Activated T-cell treated with anti-CD3 and anti-CD28 coated beads, Interleukin-2, amount 50 U/mL, for 1 hour (primary cell): Measurements from ENCODE around the gene CHP2.
"Not testable (repeated sequence)": the region's sequence is repeated elsewhere in the genome, so short reads cannot be mapped to it uniquely, and the experiment has no call there.

Experiments used
- DNase-seq: peaks from one replicate; pipeline ENCODE4 v3.0.0-alpha.2; 2020

Gene CHP2

DNA sequence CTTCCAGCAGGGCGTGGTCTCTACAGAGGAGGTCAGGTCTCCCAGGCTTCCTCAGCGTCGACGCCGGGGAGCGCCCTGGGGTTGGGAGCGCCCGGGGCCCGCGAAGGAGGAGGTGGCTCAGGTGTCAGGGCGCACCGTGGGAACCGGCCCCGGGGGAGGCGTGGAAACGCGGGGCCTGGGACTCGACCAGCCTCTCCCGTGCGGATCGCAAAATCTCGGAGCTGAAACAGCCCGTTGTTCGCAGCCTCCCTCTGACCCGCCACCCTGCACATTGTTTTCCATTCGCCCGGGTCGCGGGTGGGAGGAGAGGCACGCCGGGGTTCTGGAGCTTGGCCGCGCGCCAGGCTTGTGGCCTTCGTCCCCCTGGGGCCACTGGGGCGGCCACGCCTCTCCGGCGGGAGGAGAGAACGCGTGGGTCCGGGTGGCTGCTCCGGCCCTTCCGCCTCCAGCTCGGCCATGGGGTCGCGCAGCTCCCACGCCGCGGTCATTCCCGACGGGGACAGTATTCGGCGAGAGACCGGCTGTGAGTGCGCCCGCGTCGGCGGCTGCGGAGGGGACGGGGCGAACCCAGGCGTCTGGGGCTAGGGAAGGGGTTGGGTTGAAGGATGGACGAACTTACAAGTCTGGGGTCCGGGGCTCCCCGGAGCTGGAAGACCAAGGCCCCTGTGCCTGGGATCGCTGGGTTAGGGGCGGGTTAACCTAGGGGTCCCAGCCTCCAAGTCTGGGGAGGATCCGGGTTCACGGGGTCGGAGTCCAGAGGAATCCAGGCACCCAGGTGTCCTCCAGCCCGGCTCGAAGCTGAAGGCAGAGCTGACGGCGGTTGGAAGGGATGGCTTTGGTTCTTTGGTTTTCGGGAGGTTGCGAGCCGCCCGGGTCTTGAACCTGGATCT, at the start of gene CHP2:
CHP2 (plus strand) TSS at position 433 of the 890 bp plus-strand sequence; CDS start at position 457, 24 bp downstream.
- DNase-seq: no peak

DNA sequence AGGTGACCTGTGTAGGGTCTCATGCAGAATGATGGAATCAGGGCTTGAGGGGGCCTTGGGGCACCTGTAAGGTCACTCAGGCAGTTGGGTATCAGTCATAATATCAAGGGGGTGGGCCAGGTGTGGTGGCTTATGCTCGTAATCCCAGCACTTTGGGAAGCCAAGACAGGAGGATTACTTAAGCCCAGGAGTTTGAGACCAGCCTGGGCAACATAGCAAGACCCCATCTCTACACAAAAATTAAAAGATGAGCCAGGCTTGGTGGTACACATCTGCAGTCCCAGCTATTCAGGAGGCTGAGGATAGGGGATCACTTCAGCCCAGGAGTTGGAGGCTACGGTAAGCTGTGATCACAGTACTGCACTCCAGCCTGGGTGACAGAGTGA, 49.3 kb upstream of the CHP2 start:
- no peak for DNase-seq

DNA sequence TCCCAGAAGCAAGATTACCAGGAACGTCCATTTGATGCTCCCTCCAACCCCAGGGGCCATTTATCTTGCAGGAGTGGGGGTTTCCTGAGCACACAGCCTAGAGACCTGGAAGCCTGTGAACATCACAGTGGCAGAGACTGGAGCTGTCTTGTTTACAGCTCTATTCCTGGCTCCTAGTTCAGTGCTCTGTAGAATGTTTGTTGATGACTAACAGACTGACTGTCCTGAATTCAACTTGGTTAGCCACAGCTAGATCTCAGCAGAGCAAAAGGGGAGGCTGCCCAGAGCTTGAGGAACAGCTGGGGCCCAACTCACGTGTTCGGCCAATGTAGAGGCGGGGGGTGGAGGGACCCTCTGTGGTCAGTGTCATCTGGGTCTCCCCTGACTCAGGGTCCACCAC, 48.4 kb upstream of the CHP2 start:
- DNase-seq: no peak

DNA sequence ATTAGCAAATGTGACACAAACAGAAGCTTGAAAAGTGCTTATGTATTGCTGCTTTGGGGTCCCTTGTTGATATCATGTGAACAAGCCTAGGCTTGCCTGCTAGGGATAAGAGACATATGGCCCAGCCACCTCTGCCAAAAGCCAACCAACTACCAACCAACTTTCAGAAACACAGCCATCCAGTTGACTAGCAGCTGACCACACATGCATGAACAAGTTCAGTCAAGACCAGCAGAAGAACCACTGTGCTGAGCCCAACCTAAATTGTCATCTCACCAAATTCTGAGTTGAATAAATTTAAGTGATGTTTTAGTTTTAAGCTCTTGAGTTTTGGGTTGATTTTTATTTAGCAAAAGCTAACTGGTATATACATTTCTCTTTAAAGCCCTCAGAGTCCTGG, 45.3 kb upstream of the CHP2 start:
- no peak for DNase-seq

DNA sequence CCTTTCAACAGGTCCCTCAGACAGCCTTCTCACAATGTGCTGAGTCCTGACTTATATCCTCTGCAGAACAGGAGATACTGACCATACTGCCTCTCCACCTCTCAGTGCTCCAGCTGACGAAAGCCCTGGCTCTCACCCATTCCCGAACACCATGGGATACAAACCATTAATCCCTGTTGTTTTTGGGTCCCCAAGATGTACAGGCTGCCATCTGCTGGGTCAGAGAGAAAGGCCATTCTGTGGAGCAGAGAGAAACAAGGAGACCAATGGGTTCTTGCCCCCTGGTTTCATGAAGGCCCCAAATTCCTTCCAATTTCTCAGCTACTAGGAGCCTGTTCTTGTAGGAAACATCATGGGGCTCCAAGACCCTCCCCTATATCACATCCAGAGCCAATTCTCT, 44.8 kb upstream of the CHP2 start:
- no peak for DNase-seq

DNA sequence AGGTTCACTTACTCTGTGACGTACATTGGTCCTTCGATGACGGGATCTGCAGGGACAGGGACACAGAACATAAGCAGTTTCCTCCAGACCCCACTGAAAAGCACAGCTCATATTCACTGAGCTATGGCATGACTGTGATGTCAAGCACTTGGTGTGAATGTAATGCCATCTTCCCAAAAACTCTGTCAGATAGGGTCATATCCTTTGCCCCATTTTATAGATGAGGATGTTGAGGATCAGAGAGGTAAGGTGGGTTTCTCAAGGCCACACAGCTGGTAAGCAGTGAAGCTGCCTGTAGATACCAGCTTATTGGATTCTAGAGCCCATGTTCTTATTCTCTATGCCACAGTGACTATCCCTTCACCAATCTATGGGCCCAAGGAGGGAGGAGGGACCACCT, 44.3 kb upstream of the CHP2 start:
- no peak for DNase-seq

DNA sequence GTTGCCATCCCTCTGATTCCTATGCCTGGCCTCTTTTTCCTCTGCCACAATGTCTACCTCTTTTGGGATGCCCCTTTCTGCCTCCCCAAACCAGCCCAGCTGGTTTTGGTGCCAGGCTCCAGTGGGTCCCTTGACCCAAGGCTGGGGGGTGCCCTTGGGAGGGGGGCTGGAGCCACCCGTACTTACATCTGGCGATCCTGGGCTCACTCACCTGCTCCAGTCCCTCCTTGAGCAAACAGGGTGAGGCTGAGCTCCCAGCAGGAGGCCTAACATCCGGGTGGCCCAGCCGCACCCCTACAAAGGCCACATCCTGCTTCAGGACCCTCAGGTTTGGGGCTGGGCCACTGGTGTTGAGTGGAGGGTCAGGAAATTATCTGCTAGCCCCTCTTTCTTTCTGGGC, 43.0 kb upstream of the CHP2 start:
- DNase-seq: no peak

DNA sequence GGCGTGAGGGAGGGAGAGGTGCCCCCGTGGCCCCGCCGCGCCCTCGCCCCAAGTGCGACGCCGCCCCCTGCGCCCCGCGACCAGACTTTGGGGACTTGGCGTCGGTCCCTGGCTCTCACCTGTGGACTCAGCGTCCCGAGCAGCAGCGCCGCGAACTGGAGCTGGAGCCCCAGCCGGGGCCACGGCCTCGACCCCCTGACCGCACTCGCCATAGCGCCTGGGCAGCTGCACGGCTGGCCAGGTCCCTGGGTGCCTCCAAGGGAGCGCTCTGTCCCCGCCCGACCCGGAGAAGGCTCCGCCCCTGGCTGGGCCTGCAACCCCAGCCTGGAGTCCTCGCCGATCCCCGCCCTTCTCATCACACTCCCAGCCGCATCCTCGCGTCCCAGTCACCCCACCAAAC, 41.9 kb upstream of the CHP2 start, which contains the start of gene ERN2:
ERN2 (minus strand) TSS at position 247 of the 400 bp plus-strand sequence; CDS start at position 212, 35 bp downstream.
- DNase-seq: no peak

DNA sequence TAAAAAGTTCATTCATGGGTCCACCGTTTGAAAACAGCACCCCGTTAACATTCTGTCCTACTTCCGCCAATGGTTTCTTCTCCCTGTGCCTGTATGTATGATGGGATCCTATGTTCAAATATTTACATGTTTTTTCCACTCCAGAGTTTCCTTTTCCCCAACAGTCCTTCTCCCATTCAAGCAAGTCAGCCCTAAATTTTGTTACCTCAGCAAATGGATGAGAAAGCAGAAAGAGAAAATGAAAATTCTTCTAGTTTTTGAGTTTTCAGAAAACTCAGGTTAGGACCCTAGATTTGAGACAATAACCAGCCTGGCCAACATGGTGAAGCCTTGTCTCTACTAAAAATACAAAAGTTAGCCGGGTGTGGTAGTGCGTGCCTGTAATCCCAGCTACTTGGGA, 38.3 kb upstream of the CHP2 start:
- DNase-seq: no peak

DNA sequence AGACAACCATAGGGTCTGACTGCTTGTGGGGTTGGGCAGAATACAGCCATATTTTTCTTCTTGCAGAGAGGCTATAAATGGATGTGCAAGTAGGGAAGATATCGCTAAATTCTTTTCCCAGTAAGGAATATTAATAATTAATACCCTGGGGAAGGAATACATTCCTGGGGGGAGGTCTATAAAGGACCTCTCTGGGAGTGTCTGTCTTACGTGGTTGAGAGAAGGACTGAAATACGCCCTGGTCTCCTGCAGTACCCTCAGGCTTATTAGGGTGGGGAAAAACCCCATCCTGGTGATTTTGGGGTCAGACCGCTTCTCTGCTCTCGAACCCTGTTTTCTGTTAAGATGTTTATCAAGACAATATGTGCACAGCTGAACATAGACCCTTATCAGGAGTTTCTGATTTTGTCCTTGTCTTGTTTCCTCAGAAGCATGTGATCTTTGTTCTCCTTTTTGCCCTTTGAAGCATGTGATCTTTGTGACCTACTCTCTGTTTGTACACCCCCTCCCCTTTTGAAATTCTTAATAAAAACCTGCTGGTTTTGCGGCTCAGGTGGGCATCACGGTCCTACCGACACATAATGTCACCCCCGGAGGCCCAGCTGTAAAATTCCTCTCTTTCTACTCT, 32.1 kb upstream of the CHP2 start:
- DNase-seq: not testable (repeated sequence)

DNA sequence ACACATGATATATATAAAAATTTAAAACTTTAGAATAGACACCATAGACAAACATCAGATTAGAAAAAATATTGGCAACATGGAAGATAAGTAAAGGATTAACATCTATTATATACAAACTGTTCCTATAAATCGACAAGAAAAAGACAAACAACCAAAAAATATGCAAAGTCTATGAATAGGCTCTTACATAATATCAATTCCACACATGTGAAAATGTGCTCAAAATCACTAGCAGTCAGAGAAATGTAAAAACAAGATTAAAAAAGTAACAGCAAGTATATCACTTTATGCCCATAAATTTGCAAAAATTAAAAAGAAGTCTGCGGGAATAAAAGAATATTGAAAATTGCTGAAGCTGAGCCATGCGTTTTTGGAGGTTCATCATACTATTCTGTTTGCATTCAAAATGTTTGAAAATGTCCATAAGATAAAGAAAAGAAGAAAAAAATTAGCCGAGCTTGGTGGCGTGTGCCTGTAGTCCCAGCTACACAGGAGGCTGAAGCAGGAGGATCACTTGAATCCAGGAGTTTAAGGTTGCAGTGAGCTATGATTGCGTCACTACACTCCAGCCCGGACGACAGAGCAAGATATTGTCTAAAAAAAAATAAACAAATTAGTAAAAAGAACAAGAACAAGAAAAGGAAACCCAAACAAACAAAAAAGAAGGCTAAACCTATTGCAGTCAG, 30.6 kb upstream of the CHP2 start:
- DNase-seq: no peak

DNA sequence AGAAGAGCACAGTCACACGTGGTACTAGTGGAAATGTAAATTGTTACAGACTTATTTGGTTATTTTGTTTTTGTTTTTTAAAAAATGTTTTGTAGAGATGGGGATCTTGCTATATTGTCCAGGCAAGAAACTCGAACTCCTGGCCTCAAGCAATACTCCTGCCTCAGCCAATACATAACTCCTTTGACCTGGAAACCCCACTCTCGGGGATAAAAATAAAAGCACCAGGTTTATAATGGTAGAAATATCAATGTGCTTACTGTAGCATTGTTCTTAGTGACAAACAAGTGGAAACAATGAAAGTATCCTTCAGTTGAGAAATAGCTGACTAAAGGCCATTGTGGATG, 30.1 kb upstream of the CHP2 start:
- no peak for DNase-seq

DNA sequence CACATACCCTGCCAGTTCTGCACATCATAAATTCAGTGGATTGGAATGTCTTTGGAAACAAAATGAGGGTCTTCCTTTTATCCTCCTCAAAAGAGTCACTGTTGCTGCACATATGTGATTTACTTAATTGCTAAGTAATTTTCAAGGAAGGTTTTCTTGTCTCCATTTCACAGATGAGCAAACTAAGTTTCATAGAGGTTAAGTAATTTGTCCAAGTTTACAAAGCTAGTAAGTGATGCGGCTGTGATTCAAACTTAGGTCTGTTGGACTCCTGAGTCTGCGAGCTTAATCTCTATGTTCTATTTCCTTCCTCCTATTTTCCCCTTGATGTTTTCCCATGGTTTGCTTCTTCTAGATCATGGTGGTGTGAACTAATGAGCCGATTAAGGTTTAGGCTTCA, 28.1 kb upstream of the CHP2 start:
- DNase-seq: no peak

DNA sequence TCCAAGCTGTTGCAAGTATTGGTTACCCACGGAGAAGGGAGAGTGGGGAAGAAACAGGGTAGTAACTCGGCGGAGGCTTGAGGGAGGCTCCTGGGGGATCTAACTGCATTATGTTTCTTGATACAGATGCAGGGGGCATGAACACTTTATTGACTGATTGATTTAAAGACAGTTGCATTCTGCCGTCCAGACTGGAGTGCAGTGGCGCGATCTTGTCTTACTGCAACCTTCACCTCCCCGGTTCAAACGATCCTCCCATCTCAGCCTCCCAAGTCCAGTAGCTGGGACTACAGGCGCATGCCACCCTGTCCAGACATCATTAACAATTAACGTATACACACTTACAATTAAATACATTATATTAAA, 26.7 kb upstream of the CHP2 start:
- DNase-seq: no peak

DNA sequence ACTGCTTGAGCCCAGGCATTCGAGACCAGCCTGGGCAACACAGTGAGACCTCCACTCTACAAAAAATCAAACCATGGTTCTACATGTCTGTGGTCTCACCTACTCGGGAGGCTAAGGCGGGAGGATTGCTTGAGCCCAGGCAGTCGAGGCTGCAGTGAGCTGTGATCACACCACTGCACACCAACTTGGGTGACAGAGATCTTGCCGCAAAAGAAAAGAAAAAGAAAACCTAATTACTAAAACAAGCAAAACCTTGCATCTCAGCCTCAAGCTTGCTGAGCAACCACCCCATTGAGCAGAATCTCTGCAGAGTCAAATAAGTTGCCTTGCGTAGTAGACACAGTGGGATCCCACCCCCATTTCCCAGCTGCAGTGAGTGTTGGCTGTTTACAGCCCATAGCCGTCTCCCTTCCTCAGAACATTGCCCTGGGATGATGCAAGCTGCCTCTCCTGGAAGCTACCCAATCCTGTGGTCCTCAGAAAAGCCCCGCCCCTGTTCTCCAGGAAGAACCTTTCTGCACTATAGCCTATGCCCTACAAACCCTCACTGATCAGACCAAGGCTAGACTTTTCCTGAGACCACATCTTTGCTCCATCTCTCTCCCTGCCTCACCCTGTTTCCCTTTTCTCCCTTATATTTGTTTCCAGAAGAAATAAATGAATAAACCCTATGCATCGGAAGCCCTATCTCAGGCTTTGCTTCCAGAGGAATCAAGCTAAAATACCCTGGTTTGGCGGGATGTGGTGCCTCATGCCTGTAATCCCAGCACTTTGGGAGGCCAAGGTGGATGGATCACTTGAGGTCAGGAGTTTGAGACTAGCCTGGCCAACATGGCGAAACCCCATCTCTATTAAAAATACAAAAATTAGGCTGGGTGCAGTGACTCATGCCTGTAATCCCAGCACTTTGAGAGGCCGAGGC, 25.1 kb upstream of the CHP2 start:
- no peak for DNase-seq

DNA sequence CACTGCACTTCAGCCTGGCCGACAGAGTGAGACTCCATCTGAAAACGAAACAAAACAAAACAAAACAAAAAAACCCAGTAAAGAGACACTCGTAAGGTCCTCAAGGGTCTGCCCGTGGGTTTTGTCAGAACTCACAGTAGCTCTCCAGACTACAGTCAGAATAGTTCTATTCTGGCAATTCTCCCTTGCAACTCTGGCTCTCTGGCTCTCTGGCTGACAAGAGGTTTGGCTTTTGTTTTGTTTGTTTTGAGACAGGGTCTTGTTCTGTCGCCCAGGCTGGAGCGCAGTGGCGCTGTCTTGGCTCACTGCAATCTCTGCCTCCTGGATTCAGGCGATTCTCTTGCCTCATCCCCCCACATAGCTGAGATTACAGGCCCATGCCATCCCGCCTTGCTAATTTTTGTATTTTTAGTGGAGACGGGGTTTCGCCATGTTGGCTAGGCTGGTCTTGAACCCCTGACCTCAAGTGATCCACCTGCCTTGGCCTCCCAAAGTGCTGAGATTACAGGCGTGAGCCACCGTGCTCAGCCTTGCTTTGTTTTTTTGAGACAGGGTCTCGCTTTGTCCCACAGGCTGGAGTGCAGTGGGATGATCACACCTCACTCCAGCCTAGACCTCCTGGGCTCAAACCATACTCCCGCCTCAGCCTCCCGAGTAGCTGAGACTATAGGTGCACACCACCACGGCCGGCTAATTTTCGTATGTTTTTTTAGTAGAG, 20.5 kb upstream of the CHP2 start:
- DNase-seq: no peak

DNA sequence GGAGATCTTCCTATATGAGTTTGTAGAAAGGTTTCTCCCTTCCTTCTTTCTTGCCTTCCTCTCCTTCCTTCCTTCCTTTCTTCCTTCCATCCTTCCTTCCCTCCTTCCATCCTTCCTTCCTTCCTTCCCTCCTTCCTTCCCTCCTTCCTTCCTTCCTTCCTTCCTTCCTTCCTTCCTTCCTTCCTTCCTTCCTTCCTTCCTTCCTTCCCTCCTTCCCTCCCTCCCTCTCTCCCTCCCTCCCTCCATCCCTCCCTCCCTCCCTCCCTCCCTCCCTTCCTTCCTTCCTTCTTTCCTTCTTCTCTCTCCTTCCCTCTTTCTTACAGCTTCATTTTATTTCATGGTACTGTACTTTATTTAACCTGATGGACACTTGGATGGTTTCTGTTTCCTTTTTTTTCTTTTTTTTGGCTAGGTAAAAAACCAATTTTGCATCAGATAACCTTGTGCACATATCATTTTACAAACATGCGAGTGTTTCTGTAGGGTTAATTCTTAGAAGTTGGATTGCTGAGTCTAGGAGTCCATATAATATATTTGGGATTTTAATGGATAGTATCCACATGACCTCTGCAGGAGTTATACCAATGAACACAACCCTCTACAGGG, 17.3 kb upstream of the CHP2 start:
- DNase-seq: not testable (repeated sequence)

DNA sequence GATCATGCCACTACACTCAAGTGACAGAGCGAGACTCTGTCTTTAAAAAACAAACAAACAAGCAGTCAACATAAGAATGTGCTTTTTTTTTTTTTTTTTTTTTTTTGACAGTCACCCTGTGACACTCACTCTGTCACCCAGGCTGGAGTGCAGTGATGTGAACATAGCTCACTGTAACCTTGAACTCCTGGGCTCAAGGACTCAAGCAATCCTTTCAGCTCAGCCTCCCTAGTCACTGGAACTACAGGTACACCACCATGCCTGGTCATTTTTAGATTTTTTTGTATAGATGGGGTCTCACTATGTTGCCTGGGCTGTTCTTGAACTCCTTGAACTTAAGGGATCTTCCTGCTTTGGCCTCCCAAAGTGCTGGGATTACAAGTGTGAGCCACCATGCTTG, 15.3 kb upstream of the CHP2 start:
- no peak for DNase-seq

DNA sequence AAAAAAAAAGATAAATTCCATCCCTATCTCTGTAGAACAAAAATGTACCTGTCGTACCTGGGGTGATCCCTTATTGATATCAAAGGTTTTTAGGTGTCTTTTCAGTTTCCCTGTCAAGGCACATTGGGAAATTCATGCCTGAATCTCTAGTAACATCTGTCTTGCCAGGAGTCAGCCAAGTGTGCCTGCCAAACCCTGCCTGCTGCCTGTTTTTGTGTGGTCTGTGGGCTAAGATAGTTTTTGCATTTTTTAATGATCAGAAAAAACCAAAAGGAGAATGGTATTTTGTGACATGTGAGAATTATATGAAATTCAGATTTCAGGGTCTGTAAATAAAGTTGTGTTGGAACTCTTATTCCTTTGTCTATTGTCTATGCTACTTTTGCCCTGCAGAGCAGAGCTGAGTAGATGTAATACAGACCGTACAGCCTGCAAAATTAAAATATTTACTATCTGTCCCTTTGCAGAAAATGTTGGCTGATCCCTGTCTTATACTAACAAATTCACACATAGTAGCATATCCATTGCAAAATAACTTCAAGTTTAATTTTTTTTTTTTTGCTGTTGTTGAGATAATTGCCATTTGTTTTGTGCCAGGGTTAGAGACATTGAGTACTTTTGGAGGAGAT, 13.0 kb upstream of the CHP2 start:
- no peak for DNase-seq

DNA sequence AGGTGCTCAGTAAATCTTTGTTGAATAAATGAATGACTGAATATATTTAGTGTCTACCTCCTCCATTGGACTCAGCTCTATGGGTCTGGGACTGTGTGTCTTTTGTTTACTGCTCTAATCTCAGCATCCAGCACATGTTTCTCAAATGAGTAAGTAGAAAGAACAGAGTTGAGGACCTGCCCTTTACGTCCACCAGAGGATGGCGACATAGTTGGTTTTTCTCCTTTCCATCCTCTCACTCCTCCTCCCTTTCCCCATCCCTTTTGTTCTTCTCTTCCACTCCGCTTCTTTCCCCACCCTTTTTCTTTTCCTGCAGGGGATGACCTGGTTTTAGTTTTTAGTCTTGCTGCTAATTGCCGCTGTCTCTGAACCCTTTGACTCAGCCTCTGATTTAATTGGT, 12.1 kb upstream of the CHP2 start:
- DNase-seq: no peak

DNA sequence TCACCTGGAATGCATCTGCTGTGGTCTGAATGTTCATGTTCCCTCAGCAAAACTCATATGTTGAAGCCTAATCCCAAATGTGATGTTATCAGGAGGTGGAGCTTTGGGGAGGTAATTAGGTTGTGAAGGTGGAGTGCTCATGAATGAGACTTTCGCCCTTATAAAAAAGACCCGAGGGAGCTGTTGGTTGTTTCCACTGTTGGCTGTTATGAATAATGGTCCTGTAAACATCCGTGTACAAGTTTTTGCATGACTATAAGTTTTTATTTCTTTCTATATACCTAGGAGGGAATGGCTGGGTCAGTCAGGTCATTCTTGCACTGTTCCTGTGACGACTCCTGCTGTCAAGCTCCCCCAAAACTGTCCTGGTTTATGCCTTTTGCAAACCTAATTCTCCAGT, 9.6 kb upstream of the CHP2 start:
- DNase-seq: no peak
